ENCODE data around the gene S100A1.

DNA sequence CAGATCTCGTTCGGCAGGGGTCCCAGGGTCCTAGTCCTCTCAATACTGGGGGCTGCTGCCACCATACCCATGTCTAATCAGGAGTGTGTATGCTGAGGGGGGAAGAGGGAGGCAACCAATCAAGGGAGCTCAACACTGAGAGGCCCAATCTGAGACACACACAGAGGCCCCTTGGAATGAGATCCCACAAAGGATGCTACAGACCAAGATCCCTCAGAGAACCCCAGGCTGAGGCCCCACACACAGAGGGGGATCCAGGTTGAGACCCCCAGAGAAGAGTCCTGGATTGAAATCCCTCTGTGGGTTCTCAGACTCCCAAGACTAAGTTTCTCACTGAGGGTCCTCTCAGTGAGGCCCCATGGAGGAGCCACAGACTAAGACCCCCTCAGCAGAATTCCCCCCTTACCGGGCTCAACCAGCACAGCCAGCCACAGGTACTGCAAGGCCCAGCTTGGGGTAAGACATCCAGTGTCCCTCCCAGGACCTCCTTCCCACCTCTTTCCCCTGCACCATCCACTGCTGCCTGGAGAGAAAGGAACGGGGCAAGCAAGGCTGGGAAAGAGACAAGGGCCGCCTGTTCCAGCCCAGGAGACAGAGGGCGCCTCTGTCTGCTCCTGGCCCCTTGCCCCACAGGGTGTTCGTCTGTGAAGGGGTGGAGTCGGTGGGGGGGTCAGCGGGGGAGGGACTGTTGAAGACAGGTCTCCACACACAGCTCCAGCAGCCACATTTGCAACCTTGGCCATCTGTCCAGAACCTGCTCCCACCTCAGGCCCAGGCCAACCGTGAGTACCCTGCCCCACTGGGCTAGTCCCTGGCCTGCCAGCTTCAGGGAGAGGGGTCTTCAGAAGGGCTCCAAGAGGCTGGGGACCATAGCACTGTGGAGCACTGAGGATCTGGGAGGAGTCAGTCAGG lies at the start of gene S100A1:
- TF ChIP-seq, protein P1, sequence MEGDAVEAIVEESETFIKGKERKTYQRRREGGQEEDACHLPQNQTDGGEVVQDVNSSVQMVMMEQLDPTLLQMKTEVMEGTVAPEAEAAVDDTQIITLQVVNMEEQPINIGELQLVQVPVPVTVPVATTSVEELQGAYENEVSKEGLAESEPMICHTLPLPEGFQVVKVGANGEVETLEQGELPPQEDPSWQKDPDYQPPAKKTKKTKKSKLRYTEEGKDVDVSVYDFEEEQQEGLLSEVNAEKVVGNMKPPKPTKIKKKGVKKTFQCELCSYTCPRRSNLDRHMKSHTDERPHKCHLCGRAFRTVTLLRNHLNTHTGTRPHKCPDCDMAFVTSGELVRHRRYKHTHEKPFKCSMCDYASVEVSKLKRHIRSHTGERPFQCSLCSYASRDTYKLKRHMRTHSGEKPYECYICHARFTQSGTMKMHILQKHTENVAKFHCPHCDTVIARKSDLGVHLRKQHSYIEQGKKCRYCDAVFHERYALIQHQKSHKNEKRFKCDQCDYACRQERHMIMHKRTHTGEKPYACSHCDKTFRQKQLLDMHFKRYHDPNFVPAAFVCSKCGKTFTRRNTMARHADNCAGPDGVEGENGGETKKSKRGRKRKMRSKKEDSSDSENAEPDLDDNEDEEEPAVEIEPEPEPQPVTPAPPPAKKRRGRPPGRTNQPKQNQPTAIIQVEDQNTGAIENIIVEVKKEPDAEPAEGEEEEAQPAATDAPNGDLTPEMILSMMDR (IDR thresholded peaks at IDR 0.05; ENCODE audit: poor library complexity) = no peak
- TF ChIP-seq EZH2 (IDR thresholded peaks at IDR 0.05; ENCODE audit: borderline replicate concordance) = no peak
